ENCODE measurements around the gene SOX12.

The SOX12 gene

GRCh38 chr20:301886-302848 is 23.2 kb upstream of the SOX12 start:
- no peak for DNase-seq (ENCODE audit: low read depth in 2 of 2)

- DNase-seq (ENCODE audit: low read depth in 2 of 2), result no peak
These were observed 19.6 kb upstream of the SOX12 start for GRCh38 chr20:305745-306144.

- no peak for DNase-seq (ENCODE audit: low read depth in 2 of 2)
These were observed 16.8 kb upstream of the SOX12 start for GRCh38 chr20:308427-309038.

- DNase-seq (ENCODE audit: low read depth in 2 of 2), result no peak
These were observed 16.0 kb upstream of the SOX12 start for GRCh38 chr20:309306-309840.

GRCh38 chr20:309841-310644 is 15.3 kb upstream of the SOX12 start:
- DNase-seq (ENCODE audit: low read depth in 2 of 2), result peak; percentile 39 to 69

GRCh38 chr20:310645-311044 is 14.7 kb upstream of the SOX12 start:
- no peak for DNase-seq (ENCODE audit: low read depth in 2 of 2)

GRCh38 chr20:311609-312008 is 13.7 kb upstream of the SOX12 start:
- DNase-seq (ENCODE audit: low read depth in 2 of 2), result no peak

GRCh38 chr20:312067-312466 is 13.3 kb upstream of the SOX12 start:
- no peak for DNase-seq (ENCODE audit: low read depth in 2 of 2)

GRCh38 chr20:312866-313265 is 12.5 kb upstream of the SOX12 start:
- DNase-seq (ENCODE audit: low read depth in 2 of 2), result no peak

- no peak for DNase-seq (ENCODE audit: low read depth in 2 of 2)
These were observed 11.9 kb upstream of the SOX12 start for GRCh38 chr20:313402-313801.

GRCh38 chr20:313948-314347 is 11.4 kb upstream of the SOX12 start:
- no peak for DNase-seq (ENCODE audit: low read depth in 2 of 2)

- no peak for DNase-seq (ENCODE audit: low read depth in 2 of 2)
These were observed 8.9 kb upstream of the SOX12 start for GRCh38 chr20:316316-317068.

GRCh38 chr20:324177-325044 is 941 bp upstream of the SOX12 start:
- DNase-seq (ENCODE audit: low read depth in 2 of 2), result peak; percentile 83 to 86

GRCh38 chr20:325889-326644 is 715 bp downstream of the SOX12 start:
- peak in 1 of 2 donors; percentile 15 for DNase-seq (ENCODE audit: low read depth in 2 of 2)

GRCh38 chr20:326645-327185 is 1.4 kb downstream of the SOX12 start:
- no peak for DNase-seq (ENCODE audit: low read depth in 2 of 2)

- peak; percentile 49 to 61 for DNase-seq (ENCODE audit: low read depth in 2 of 2)
These were observed 2.1 kb downstream of the SOX12 start for GRCh38 chr20:327186-328026.

- no peak for DNase-seq (ENCODE audit: low read depth in 2 of 2)
These were observed 2.9 kb downstream of the SOX12 start for GRCh38 chr20:328027-328974.
